ENCODE measurements around the gene BAHD1. TPM values are rescaled to one million over a fixed set of nuclear protein-coding genes. Genes with fewer than 3 reads are reported as not detected.

Gene BAHD1
- total RNA-seq = 10 to 100 TPM in 3 of 4 donors, 1 to 10 TPM in 1; 9.0 to 35.5 (median 26.4) TPM

- intact Hi-C loops (cut with DNase I; ENCODE audit: low total_unique reads) = no loop called here
- TF ChIP-seq CTCF (IDR thresholded peaks at IDR 0.05) (peak in 1 of 5 experiments; percentile 2), EP300 (IDR thresholded peaks at IDR 0.05; ENCODE audit: low read depth) (no peak), POLR2A (IDR thresholded peaks at IDR 0.05) (peak; percentile 44), POLR2AphosphoS5 (IDR thresholded peaks at IDR 0.05) (peak; percentile 17 to 58 (median 47))
- peaks cover 29 to 66% (median 46%) of the 10 kb centered on the region in 4 donors for H3K4me1 ChIP-seq
- H3K27me3 ChIP-seq = peaks cover 18% of the 10 kb centered on the region
- WGBS, 2 donors (ENCODE audit: low coverage in 1 of 2) = 1% methylated on average over 24 of the region's 119 CpGs; no CpG with 5 or more reads in 1 of the 2 donors
- peak; percentile 98 for DNase-seq
- in situ Hi-C loops (cut with MboI; ENCODE audit: low pct_ligation_motif_present in 1 of 4, low pct_unique_long_range_greater_than_20kb in 1 of 4, low sequenced_read_pairs in 3 of 4) = no loop called here
- peak within 1 kb of the TSS; percentile 84 to 91 (median 90) for H3K27ac ChIP-seq
- no peaks in the 10 kb centered on the region for H3K36me3 ChIP-seq
- no peaks in the 10 kb centered on the region for H3K9me3 ChIP-seq
- peak within 1 kb of the TSS; percentile 95 to 98 (median 95) for H3K4me3 ChIP-seq
Measured at GRCh38 chr15:40440743-40441564, at the start of gene BAHD1. Gene BAHD1 (plus strand): TSS chr15:40440953. CDS start chr15:40458465, 17,512 bp downstream.

- no peaks in the 10 kb centered on the region for H3K27me3 ChIP-seq
- H3K4me3 ChIP-seq = no peak overlapping the region
- intact Hi-C loops (cut with DNase I; ENCODE audit: low total_unique reads) = no loop called here
- 88 to 92% methylated on average over 2 to 4 of the region's 4 CpGs for WGBS, 2 donors (ENCODE audit: low coverage in 1 of 2)
- H3K4me1 ChIP-seq = peaks cover 0 to 8% (median 0%) of the 10 kb centered on the region in 4 donors
- no peaks in the 10 kb centered on the region for H3K9me3 ChIP-seq
- no peak for DNase-seq
- no peak overlapping the region for H3K27ac ChIP-seq
- in situ Hi-C loops (cut with MboI; ENCODE audit: low pct_ligation_motif_present in 1 of 4, low pct_unique_long_range_greater_than_20kb in 1 of 4, low sequenced_read_pairs in 3 of 4) = no loop called here
- H3K36me3 ChIP-seq = peaks cover 0 to 15% (median 4%) of the 10 kb centered on the region in 4 donors
- TF ChIP-seq EP300 (IDR thresholded peaks at IDR 0.05; ENCODE audit: low read depth) (no peak), CTCF (IDR thresholded peaks at IDR 0.05) (no peak), POLR2AphosphoS5 (IDR thresholded peaks at IDR 0.05) (no peak), POLR2A (IDR thresholded peaks at IDR 0.05) (no peak)
Measured at GRCh38 chr15:40392986-40393948, 47.5 kb upstream of the BAHD1 start.

- H3K4me3 ChIP-seq = no peak overlapping the region
- in situ Hi-C loops (cut with MboI; ENCODE audit: low pct_ligation_motif_present in 1 of 4, low pct_unique_long_range_greater_than_20kb in 1 of 4, low sequenced_read_pairs in 3 of 4) = no loop called here
- 88 to 91% methylated on average over 7 to 8 of the region's 8 CpGs for WGBS, 2 donors (ENCODE audit: low coverage in 1 of 2)
Measured at GRCh38 chr15:40397688-40398412, 42.9 kb upstream of the BAHD1 start.

More at GRCh38 chr15:40397688-40398412, 42.9 kb upstream of the BAHD1 start:
- no peak overlapping the region for H3K27ac ChIP-seq
- H3K27me3 ChIP-seq = no peaks in the 10 kb centered on the region
- H3K36me3 ChIP-seq = peaks cover 0 to 5% (median under 1%) of the 10 kb centered on the region in 4 donors
- no peak for TF ChIP-seq EP300 (IDR thresholded peaks at IDR 0.05; ENCODE audit: low read depth)
- TF ChIP-seq POLR2AphosphoS5 (IDR thresholded peaks at IDR 0.05) = no peak
- TF ChIP-seq CTCF (IDR thresholded peaks at IDR 0.05) = no peak
- TF ChIP-seq POLR2A (IDR thresholded peaks at IDR 0.05) = no peak
- no peak for DNase-seq
- H3K9me3 ChIP-seq = no peaks in the 10 kb centered on the region
- intact Hi-C loops (cut with DNase I; ENCODE audit: low total_unique reads) = no loop called here
- peaks cover 0 to 8% (median 0%) of the 10 kb centered on the region in 4 donors for H3K4me1 ChIP-seq

All from transverse colon (tissue), 4 donors.